Psoas muscle (tissue), 8 donors: ENCODE results near the gene DNAJC11. TPM values are rescaled to one million over a fixed set of nuclear protein-coding genes. Genes with fewer than 3 reads are reported as not detected.
"Not testable (repeated sequence)": the region's sequence is repeated elsewhere in the genome, so short reads cannot be mapped to it uniquely, and the experiment has no call there.

Experiments used
- ATAC-seq, 4 donors: fragments of 200-7000 bp; cut with Tn5 transposase; one replicate each; pipeline ENCODE4 v1.9.1; 2020; ENCODE audit warnings: moderate library complexity in 3 of 4, mild to moderate bottlenecking in 2 of 4
- DNase-seq, 2 donors: peaks; one replicate each; pipeline ENCODE4 v3.0.0-alpha.2; 2020
- H3K27ac ChIP-seq: fragments of 200-600 bp; one replicate; pipeline ENCODE4 v1.8.0; 2022
- H3K27me3 ChIP-seq, 3 donors: fragments of 200-600 bp in 1 of 3; one replicate each; pipeline versions ENCODE4 v1.6.1 to v1.8.0; 2013 to 2022; ENCODE audit warnings: low read length in 2 of 3, mild to moderate bottlenecking in 2 of 3, moderate library complexity in 1 of 3; ENCODE audit not compliant: insufficient read depth in 3 of 3
- H3K36me3 ChIP-seq, 2 donors: fragments of 200-600 bp in 1 of 2; one replicate each; pipeline versions ENCODE4 v1.6.1 to v1.8.0; 2013 to 2022; ENCODE audit warnings: low read depth in 1 of 2, mild to moderate bottlenecking in 1 of 2, moderate library complexity in 1 of 2; ENCODE audit not compliant: insufficient read depth in 1 of 2
- H3K4me1 ChIP-seq: fragments of 200-600 bp; one replicate; pipeline ENCODE4 v1.8.0; 2022
- H3K4me3 ChIP-seq: fragments of 200-600 bp; one replicate; pipeline ENCODE4 v1.8.0; 2022; ENCODE audit warnings: mild to moderate bottlenecking
- H3K9me3 ChIP-seq: fragments of 200-600 bp; one replicate; pipeline ENCODE4 v1.8.0; 2022
- CTCF ChIP-seq: fragments of 200-600 bp; IDR thresholded peaks from one replicate; pipeline ENCODE4 v1.8.0; 2022; ENCODE audit warnings: antibody characterized with exemption
- WGBS, 3 donors: extraction: QIAGEN DNeasy Blood & Tissue Kit; methylation state at CpG; one replicate each; pipeline versions ENCODE4 v1.1.6 to v1.1.7; 2013; 5-methylcytosine and 5-hydroxymethylcytosine counted together
- intact Hi-C, 2 donors: fragments of 100-400 bp; cut with DNase I; formaldehyde crosslinking; loops; one replicate each; pipeline versions ENCODE4 v1.11.0 to v1.14.2; 2022
- polyA plus RNA-seq, 3 donors: library from polyadenylated mRNA; stranded (reverse); fragments of 200-250 nt; gene quantifications; one replicate each; pipeline ENCODE4 v1.2.3, GENCODE V29; 2013
- total RNA-seq, 4 donors: library from RNA; stranded (reverse); fragmentation: NEBNext Ultra II Directional in 2 of 4; extraction: Animal tissue kit (Norgen Biotek cat#: 25700) in 2 of 4; gene quantifications; one replicate each; pipeline versions ENCODE4 v1.2.1 to v1.2.4, GENCODE V29; 2021 to 2023
- donor health status: healthy with polysubstance abuse.
- donor health status: DM: no; HTN: no; CAD: no; lungs with moderate emphysema.
- donor health status: Bipolar disorder and iron deficiency.
- donor health status: healthy.
- donor health status: DM: yes; HTN: yes; CAD: no.
- donor health status: DM: no; HTN: no; CAD: no.
- donor health status: DM: no; HTN: no; CAD: no.
- donor health status: DM: yes; HTN: yes; CAD: no.

DNAJC11 gene
- total and polyA plus RNA-seq, 7 donors: 28.2 to 65.4 (median 55.7) TPM

- DNase-seq (no peak), ATAC-seq (peak; percentile 60 to 76 (median 68))
- Histone ChIP-seq H3K27me3 (no peaks in the 10 kb centered on the region), H3K4me1 (no peaks in the 10 kb centered on the region), H3K27ac (no peak overlapping the region), H3K36me3 (peaks cover 0 to 54% of the 10 kb centered on the region in 2 donors), H3K4me3 (no peak overlapping the region), H3K9me3 (no peaks in the 10 kb centered on the region)
- intact Hi-C loops: loop anchor here (2.0 to 5.0 kb wide), 3 partner anchors 89 to 160 kb away; partner anchors contain the start of gene TAS1R1 (in 1 of the 2)
- 57 to 63% (median 59%) methylated on average over 10 of the region's 10 CpGs for WGBS, 3 donors
- TF ChIP-seq CTCF: peak; percentile 62
These were observed 55.0 kb downstream of the DNAJC11 start for GRCh38 chr1:6646499-6647148.

- TF ChIP-seq CTCF: no peak
- Histone ChIP-seq H3K27ac (no peak overlapping the region), H3K4me1 (no peaks in the 10 kb centered on the region), H3K9me3 (no peaks in the 10 kb centered on the region), H3K27me3 (no peaks in the 10 kb centered on the region), H3K36me3 (peaks cover 3 to 58% of the 10 kb centered on the region in 2 donors), H3K4me3 (no peak overlapping the region)
- intact Hi-C loops: loop anchor here in 1 of 2 donors (5.0 kb wide), 2 partner anchors 88 to 158 kb away; partner anchors contain the start of gene TAS1R1
- no peak for DNase-seq
- WGBS, 3 donors: 93 to 96% (median 96%) methylated on average over 7 of the region's 7 CpGs
- no peak for ATAC-seq
These were observed 56.6 kb downstream of the DNAJC11 start for GRCh38 chr1:6645018-6645417.

GRCh38 chr1:6640867-6641266 lies 60.7 kb downstream of the DNAJC11 start:
- H3K27ac ChIP-seq, ATAC-seq, H3K9me3 ChIP-seq, H3K4me3 ChIP-seq, H3K27me3 ChIP-seq, intact Hi-C loops, H3K4me1 ChIP-seq, DNase-seq: not testable (repeated sequence)
- H3K36me3 ChIP-seq: peaks cover 13 to 94% of the 10 kb centered on the region in 2 donors
- WGBS, 3 donors: 93 to 99% (median 95%) methylated on average over 3 of the region's 3 CpGs

GRCh38 chr1:6638226-6638625 lies 63.4 kb downstream of the DNAJC11 start:
- Histone ChIP-seq H3K4me1 (peaks cover 6% of the 10 kb centered on the region), H3K27me3 (no peaks in the 10 kb centered on the region), H3K4me3 (no peak overlapping the region), H3K27ac (peak overlapping the region; percentile 30), H3K36me3 (peaks cover 17 to 96% of the 10 kb centered on the region in 2 donors), H3K9me3 (no peaks in the 10 kb centered on the region)
- no peak for TF ChIP-seq CTCF
- intact Hi-C loops: loop anchor here in 1 of 2 donors (5.0 kb wide), 1 partner anchor 86 kb away; the partner anchor contains the start of gene NOL9
- DNase-seq: peak; percentile 84 to 90
- ATAC-seq: peak in 3 of 4 donors; percentile 8 to 39 (median 22)
- 27 to 58% (median 34%) methylated on average over 18 of the region's 18 CpGs for WGBS, 3 donors

- no peak for ATAC-seq
These were observed 63.8 kb downstream of the DNAJC11 start for GRCh38 chr1:6637770-6638169.

GRCh38 chr1:6636778-6637177 lies 64.8 kb downstream of the DNAJC11 start:
- H3K4me3 ChIP-seq, DNase-seq, H3K27ac ChIP-seq, H3K27me3 ChIP-seq, H3K9me3 ChIP-seq, H3K4me1 ChIP-seq, ATAC-seq: not testable (repeated sequence)
- 73 to 86% (median 75%) methylated on average over 6 of the region's 6 CpGs for WGBS, 3 donors
- intact Hi-C loops: loop anchor here in 1 of 2 donors (5.0 kb wide), 1 partner anchor 84 kb away; the partner anchor contains the start of gene NOL9
- peaks cover 17 to 99% of the 10 kb centered on the region in 2 donors for H3K36me3 ChIP-seq

More at GRCh38 chr1:6637770-6638169, 63.8 kb downstream of the DNAJC11 start:
- Histone ChIP-seq H3K9me3 (no peaks in the 10 kb centered on the region), H3K4me3 (no peak overlapping the region), H3K4me1 (peaks cover 6% of the 10 kb centered on the region), H3K36me3 (peaks cover 17 to 99% of the 10 kb centered on the region in 2 donors), H3K27ac (peak overlapping the region; percentile 30), H3K27me3 (no peaks in the 10 kb centered on the region)
- TF ChIP-seq CTCF: no peak
- WGBS, 3 donors: 62 to 79% (median 74%) methylated on average over 9 of the region's 9 CpGs
- DNase-seq: no peak
- intact Hi-C loops: loop anchor here in 1 of 2 donors (5.0 kb wide), 1 partner anchor 85 kb away; the partner anchor contains the start of gene NOL9
